GM12874 (cell line): ENCODE results near the gene PGA4.

ENCODE experiments used
- CTCF ChIP-seq: IDR thresholded peaks from 2 replicates; pipeline ENCODE4 v1.5.1; 2011; ENCODE audit warnings: low read depth, mild to moderate bottlenecking, control low read depth, low read length, moderate library complexity; ENCODE audit not compliant: insufficient read depth

Gene PGA4

GRCh38 chr11:61267437-61267841 lies 45.3 kb downstream of the PGA4 start:
- TF ChIP-seq CTCF, result no peak

GRCh38 chr11:61268588-61269250 lies 46.6 kb downstream of the PGA4 start:
- TF ChIP-seq CTCF, result no peak

GRCh38 chr11:61270354-61271076 lies 48.4 kb downstream of the PGA4 start:
- TF ChIP-seq CTCF, result no peak

- no peak for TF ChIP-seq CTCF
These were observed 50.6 kb downstream of the PGA4 start for GRCh38 chr11:61272731-61273130.

GRCh38 chr11:61273178-61274078 lies 51.3 kb downstream of the PGA4 start:
- TF ChIP-seq CTCF, result no peak

GRCh38 chr11:61274084-61274483 lies 51.9 kb downstream of the PGA4 start:
- no peak for TF ChIP-seq CTCF

GRCh38 chr11:61275191-61275590 lies 53.0 kb downstream of the PGA4 start:
- TF ChIP-seq CTCF, result no peak
